Fibroblast of villous mesenchyme (primary cell): ENCODE data around the gene PPOX. TPM values are rescaled to one million over a fixed set of nuclear protein-coding genes. Genes with fewer than 3 reads are reported as not detected.

Source experiments
- DNase-seq: peaks from one replicate; pipeline ENCODE4 v3.0.0-alpha.2; 2010; ENCODE audit warnings: low read depth
- H3K4me3 ChIP-seq: 2 replicates; pipeline ENCODE4 v1.5.1; 2011; ENCODE audit warnings: low read depth, mild to moderate bottlenecking, low read length
- CTCF ChIP-seq: IDR thresholded peaks from 2 replicates; pipeline ENCODE4 v1.5.1; 2012; ENCODE audit warnings: low read depth, mild to moderate bottlenecking, low read length; ENCODE audit not compliant: insufficient read depth
- total RNA-seq: library from RNA; depleted of rRNA; stranded (reverse); fragments of >200 nt; gene quantifications from 2 replicates; pipeline ENCODE4 v1.2.3, GENCODE V29; 2012

PPOX gene
- total RNA-seq, 1 donor: 10.4 TPM

- no peak for DNase-seq
- H3K4me3 ChIP-seq: no peak overlapping the region
- no peak for TF ChIP-seq CTCF
Observed at GRCh38 chr1:161122967-161123366, 43.3 kb upstream of the PPOX start.

- no peak overlapping the region for H3K4me3 ChIP-seq
- no peak for DNase-seq
- TF ChIP-seq CTCF: no peak
Observed at GRCh38 chr1:161127649-161128048, 38.6 kb upstream of the PPOX start.

- H3K4me3 ChIP-seq: no peak overlapping the region
- no peak for TF ChIP-seq CTCF
- no peak for DNase-seq
Observed at GRCh38 chr1:161128591-161129420, 37.4 kb upstream of the PPOX start.

- no peak for TF ChIP-seq CTCF
- no peak overlapping the region for H3K4me3 ChIP-seq
- no peak for DNase-seq
Observed at GRCh38 chr1:161130266-161130665, 36.0 kb upstream of the PPOX start.

- peak; percentile 39 for DNase-seq
- H3K4me3 ChIP-seq: peak overlapping the region; percentile 88
- TF ChIP-seq CTCF: no peak
Observed at GRCh38 chr1:161131523-161132409, 34.5 kb upstream of the PPOX start.

GRCh38 chr1:161132410-161133219 lies 33.6 kb upstream of the PPOX start, which contains the start of gene DEDD:
DEDD (minus strand) TSS chr1:161132667; CDS start chr1:161124462, 8,205 bp downstream.
- DNase-seq: peak; percentile 96
- TF ChIP-seq CTCF: no peak
- H3K4me3 ChIP-seq: peak within 1 kb of the TSS; percentile 88
